Endodermal cell (in vitro differentiated cells): ENCODE measurements around the gene IFI6. TPM values are rescaled to one million over a fixed set of nuclear protein-coding genes. Genes with fewer than 3 reads are reported as not detected.
A peak's percentile ranks its signal among the peaks of the same experiment; 100 is the strongest.
"Not testable (repeated sequence)": the region's sequence is repeated elsewhere in the genome, so short reads cannot be mapped to it uniquely, and the experiment has no call there.

ENCODE experiments used
- DNase-seq: peaks from one replicate; pipeline ENCODE4 v3.0.0-alpha.2; 2017
- H3K27ac ChIP-seq: 2 replicates; pipeline ENCODE4 v1.5.1; 2013; ENCODE audit warnings: mild to moderate bottlenecking, low read depth, low read length, moderate library complexity
- H3K27me3 ChIP-seq: 2 replicates; pipeline ENCODE4 v1.6.1; 2013; ENCODE audit warnings: mild to moderate bottlenecking, low read length, moderate library complexity; ENCODE audit not compliant: insufficient read depth, control insufficient read depth, poor library complexity, severe bottlenecking
- H3K36me3 ChIP-seq: 2 replicates; pipeline ENCODE4 v1.7.0; 2013; ENCODE audit warnings: mild to moderate bottlenecking, low read length, moderate library complexity; ENCODE audit not compliant: control insufficient read depth, insufficient read depth
- H3K4me1 ChIP-seq: one replicate; pipeline ENCODE4 v1.7.0; 2013; ENCODE audit warnings: low read length; ENCODE audit not compliant: control insufficient read depth, insufficient read depth
- H3K4me3 ChIP-seq: 2 replicates; pipeline ENCODE4 v1.5.1; 2013; ENCODE audit warnings: mild to moderate bottlenecking, low read length, moderate library complexity
- H3K9ac ChIP-seq: 2 replicates; pipeline ENCODE4 v1.6.1; 2013; ENCODE audit warnings: mild to moderate bottlenecking, low read length, moderate library complexity; ENCODE audit not compliant: poor library complexity, severe bottlenecking; ENCODE audit errors: extremely low read depth
- H3K9me3 ChIP-seq: 2 replicates; pipeline ENCODE4 v1.6.1; 2013; ENCODE audit warnings: mild to moderate bottlenecking, low read length, moderate library complexity; ENCODE audit not compliant: control insufficient read depth
- H3K27ac Mint-ChIP-seq: 2 replicates; pipeline ENCODE4 v1.8.0; 2020; ENCODE audit warnings: mixed read lengths
- H3K27me3 Mint-ChIP-seq: 2 replicates; pipeline ENCODE4 v1.8.0; 2021; ENCODE audit warnings: mild to moderate bottlenecking, mixed read lengths; ENCODE audit not compliant: insufficient read depth
- H3K36me3 Mint-ChIP-seq: 2 replicates; pipeline ENCODE4 v1.8.0; 2020; ENCODE audit warnings: low read depth, mixed read lengths
- H3K4me1 Mint-ChIP-seq: 2 replicates; pipeline ENCODE4 v1.8.0; 2020; ENCODE audit warnings: mixed read lengths
- H3K4me3 Mint-ChIP-seq: 2 replicates; pipeline ENCODE4 v1.8.0; 2020; ENCODE audit warnings: mild to moderate bottlenecking, moderate library complexity, mixed read lengths
- H3K9me3 Mint-ChIP-seq: 2 replicates; pipeline ENCODE4 v1.8.0; 2020; ENCODE audit warnings: mild to moderate bottlenecking, mixed read lengths
- WGBS, 2 experiments: methylation state at CpG; one replicate each; pipeline versions ENCODE4 v1.1.5 to v1.1.7; 2013; ENCODE audit warnings: missing lambda C conversion rate in 2 of 2, mixed read lengths in 1 of 2; ENCODE audit not compliant: insufficient coverage in 1 of 2, insufficient read length in 1 of 2; 5-methylcytosine and 5-hydroxymethylcytosine counted together
- total RNA-seq, 2 donors: library from RNA; stranded (reverse); fragmentation: NEBNext Ultra II Directional in 1 of 2; extraction: Animal tissue kit (Norgen Biotek cat#: 25700) in 1 of 2; gene quantifications; 2 replicates in 1 of 2; 3 replicates in 1 of 2; pipeline ENCODE4 v1.2.1, GENCODE V29; 2021
- TF ChIP-seq, protein P1 (sequence below): fragments of 200-600 bp; sonication (generic); conservative IDR thresholded peaks from 2 replicates; pipeline ENCODE4 v1.5.0; 2021; ENCODE audit warnings: antibody characterized with exemption, mild to moderate bottlenecking

The IFI6 gene
- total RNA-seq, 2 donors from 2014 or later, result 0.71 to 1.1 TPM

DNA sequence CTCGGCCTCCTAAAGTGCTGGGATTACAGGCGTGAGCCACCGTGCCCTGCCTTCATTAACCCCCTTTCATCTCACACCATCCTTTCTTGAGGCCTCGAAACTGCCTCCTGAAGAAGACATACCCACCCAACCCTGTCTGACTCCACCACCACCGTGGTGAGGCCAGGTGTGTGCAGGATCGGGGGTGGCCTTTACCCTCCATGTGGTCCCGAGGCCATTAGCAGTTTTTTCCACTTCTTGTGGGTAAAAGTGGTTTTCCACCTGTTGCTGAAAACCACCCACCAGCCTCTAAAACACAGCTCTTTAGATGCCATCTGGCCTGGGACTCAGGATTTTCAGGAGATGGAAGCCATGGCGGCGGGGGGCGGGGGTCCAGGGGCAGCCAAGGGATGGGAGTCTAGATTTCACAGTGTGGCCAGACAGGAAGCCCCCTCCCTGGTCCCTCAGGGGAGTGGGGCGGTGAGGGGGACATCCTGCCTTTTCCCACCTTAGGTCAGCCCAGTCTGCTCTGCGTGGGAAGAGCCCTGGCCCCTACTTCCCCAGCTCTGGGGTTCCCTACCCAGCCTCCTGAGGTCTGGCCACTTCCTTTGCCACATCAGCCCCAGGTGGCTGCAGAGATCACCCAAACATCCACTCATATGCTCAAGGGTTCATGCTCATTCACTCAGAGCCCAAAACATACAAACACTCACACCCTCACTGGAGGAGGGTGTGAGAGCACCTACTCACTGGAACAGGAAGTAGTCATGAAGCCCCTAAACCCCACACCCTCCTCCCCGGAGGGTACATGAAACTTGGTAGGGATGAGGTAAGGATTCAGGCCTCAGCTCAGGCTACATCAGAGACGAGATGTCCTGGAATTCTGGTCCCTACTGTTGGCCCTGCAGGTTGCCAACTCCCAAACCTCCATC lies 39.4 kb downstream of the IFI6 start:
- no peaks in the 10 kb centered on the region for H3K9me3 Mint-ChIP-seq
- H3K36me3 Mint-ChIP-seq, result no peaks in the 10 kb centered on the region
- peaks cover 39% of the 10 kb centered on the region for H3K27me3 Mint-ChIP-seq
- H3K4me3 Mint-ChIP-seq, result no peak overlapping the region
- peaks cover 20% of the 10 kb centered on the region for H3K27me3 ChIP-seq
- no peaks in the 10 kb centered on the region for H3K4me1 ChIP-seq
- no peaks in the 10 kb centered on the region for H3K9me3 ChIP-seq
- H3K4me1 Mint-ChIP-seq, result no peaks in the 10 kb centered on the region
- TF ChIP-seq, protein P1, sequence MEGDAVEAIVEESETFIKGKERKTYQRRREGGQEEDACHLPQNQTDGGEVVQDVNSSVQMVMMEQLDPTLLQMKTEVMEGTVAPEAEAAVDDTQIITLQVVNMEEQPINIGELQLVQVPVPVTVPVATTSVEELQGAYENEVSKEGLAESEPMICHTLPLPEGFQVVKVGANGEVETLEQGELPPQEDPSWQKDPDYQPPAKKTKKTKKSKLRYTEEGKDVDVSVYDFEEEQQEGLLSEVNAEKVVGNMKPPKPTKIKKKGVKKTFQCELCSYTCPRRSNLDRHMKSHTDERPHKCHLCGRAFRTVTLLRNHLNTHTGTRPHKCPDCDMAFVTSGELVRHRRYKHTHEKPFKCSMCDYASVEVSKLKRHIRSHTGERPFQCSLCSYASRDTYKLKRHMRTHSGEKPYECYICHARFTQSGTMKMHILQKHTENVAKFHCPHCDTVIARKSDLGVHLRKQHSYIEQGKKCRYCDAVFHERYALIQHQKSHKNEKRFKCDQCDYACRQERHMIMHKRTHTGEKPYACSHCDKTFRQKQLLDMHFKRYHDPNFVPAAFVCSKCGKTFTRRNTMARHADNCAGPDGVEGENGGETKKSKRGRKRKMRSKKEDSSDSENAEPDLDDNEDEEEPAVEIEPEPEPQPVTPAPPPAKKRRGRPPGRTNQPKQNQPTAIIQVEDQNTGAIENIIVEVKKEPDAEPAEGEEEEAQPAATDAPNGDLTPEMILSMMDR, result no peak
- H3K27ac ChIP-seq, result no peak overlapping the region
- no peaks in the 10 kb centered on the region for H3K36me3 ChIP-seq
- DNase-seq, result no peak
- WGBS, 2 experiments, result 89 to 92% methylated on average over 4 to 14 of the region's 14 CpGs
- H3K9ac ChIP-seq, result no peak overlapping the region
- H3K4me3 ChIP-seq, result no peak overlapping the region
- H3K27ac Mint-ChIP-seq, result no peak overlapping the region

GRCh38 chr1:27630859-27631491 lies 41.0 kb downstream of the IFI6 start:
- Mint-ChIP-seq H3K27me3 (peaks cover 37% of the 10 kb centered on the region), H3K9me3 (no peaks in the 10 kb centered on the region), H3K4me3 (no peak overlapping the region), H3K36me3 (no peaks in the 10 kb centered on the region), H3K27ac (no peak overlapping the region), H3K4me1 (no peaks in the 10 kb centered on the region)
- Histone ChIP-seq H3K27ac (no peak overlapping the region), H3K9ac (no peak overlapping the region), H3K27me3 (peaks cover 20% of the 10 kb centered on the region), H3K4me3 (no peak overlapping the region), H3K36me3 (no peaks in the 10 kb centered on the region), H3K9me3 (no peaks in the 10 kb centered on the region), H3K4me1 (no peaks in the 10 kb centered on the region)
- DNase-seq, result peak; percentile 41
- WGBS, 2 experiments, result 84 to 87% methylated on average over 3 to 5 of the region's 5 CpGs
- TF ChIP-seq, protein P1, result no peak

- no peak for DNase-seq
- no peak overlapping the region for H3K4me3 Mint-ChIP-seq
- WGBS, 2 experiments, result 71 to 77% methylated on average over 3 of the region's 3 CpGs
- Histone ChIP-seq H3K27ac (no peak overlapping the region), H3K9me3 (no peaks in the 10 kb centered on the region), H3K9ac (no peak overlapping the region), H3K36me3 (no peaks in the 10 kb centered on the region), H3K4me3 (no peak overlapping the region), H3K4me1 (no peaks in the 10 kb centered on the region), H3K27me3 (peaks cover 8% of the 10 kb centered on the region)
- no peak overlapping the region for H3K27ac Mint-ChIP-seq
- no peaks in the 10 kb centered on the region for H3K9me3 Mint-ChIP-seq
- H3K27me3 Mint-ChIP-seq, result peaks cover 18% of the 10 kb centered on the region
- H3K4me1 Mint-ChIP-seq, result no peaks in the 10 kb centered on the region
- H3K36me3 Mint-ChIP-seq, result no peaks in the 10 kb centered on the region
- TF ChIP-seq, protein P1, result no peak
Observed at GRCh38 chr1:27628712-27629111, 43.3 kb downstream of the IFI6 start.

DNA sequence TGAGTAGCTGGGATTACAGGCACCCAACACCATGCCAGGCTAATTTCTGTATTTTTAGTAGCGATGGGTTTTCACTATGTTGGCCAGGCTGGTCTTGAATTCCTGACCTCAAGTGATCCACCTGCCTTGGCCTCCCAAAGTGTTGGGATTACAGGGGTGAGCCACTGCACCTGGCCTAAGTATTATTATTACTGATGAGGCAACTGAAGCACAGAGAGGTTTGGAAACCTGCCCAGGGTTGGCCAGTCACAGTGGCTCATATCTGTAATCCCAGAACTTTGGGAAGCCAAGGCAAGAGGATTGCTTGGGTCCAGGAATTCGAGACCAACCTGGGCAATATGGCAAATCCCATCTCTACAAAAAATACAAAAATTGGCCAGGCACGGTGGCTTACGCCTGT lies 44.3 kb downstream of the IFI6 start:
- not testable (repeated sequence) for H3K9me3 Mint-ChIP-seq, H3K27me3 Mint-ChIP-seq, H3K36me3 Mint-ChIP-seq, H3K9me3 ChIP-seq, H3K27me3 ChIP-seq, H3K9ac ChIP-seq, H3K4me3 Mint-ChIP-seq, DNase-seq, H3K4me1 ChIP-seq, H3K36me3 ChIP-seq, H3K27ac Mint-ChIP-seq, H3K4me3 ChIP-seq, H3K27ac ChIP-seq, H3K4me1 Mint-ChIP-seq
- WGBS, 2 experiments, result 79 to 94% methylated on average over 2 to 4 of the region's 4 CpGs
